HG03575 (cell line): Measurements from ENCODE around the gene SPTAN1.

ENCODE experiments used
- ATAC-seq: cut with Tn5 transposase; IDR thresholded peaks from one replicate; pipeline ENCODE4 v1.9.1; 2021; ENCODE audit not compliant: unreplicated experiment, insufficient number of reproducible peaks, low FRiP score; ENCODE audit errors: extremely low read depth

The SPTAN1 gene

DNA sequence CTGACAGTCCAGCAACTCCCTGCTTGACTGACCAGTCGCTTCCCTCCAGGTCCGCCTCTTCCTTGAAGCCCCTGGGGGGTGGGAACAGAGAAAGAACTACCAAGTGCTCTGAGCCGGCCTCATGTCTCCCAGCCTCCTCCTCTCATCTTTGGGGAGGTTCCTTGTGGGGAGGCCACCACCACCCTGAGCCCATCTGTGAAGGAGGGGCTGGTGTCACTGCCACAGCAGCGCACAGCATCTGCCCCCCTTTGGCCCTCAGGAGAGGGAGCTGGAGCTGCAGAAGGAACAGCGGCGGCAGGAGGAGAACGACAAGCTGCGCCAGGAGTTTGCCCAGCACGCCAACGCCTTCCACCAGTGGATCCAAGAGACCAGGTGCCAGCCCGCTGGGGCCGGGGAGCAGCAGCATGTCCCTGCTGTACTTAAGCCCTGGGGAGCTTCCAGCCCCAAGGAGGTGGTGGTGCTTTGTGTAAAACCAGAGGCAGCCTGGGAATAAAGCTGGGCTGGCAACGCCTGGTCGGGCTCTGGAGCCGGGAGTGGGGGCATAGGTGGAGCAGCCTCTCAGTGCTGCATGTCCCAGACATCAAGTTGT, 74.8 kb downstream of the SPTAN1 start:
- ATAC-seq: no peak

DNA sequence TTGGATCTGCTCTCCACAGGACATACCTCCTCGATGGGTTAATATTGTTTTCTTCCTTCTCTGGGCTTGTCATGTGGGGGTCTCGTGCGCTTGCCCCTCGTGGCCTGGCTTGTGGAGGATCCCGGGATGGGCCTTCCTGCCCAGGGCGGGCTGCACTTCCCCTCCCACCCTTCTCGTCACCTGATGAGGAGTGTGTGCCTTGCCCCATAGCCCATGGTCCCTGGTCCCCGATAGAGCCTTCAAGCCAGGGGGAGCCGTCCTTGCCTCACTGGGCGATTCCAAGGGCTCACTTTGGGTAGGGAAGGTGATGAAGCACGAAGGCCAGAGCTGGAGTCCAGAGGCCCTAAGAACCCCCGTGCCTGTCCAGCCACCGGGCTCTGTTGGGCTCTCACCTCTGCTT, 75.5 kb downstream of the SPTAN1 start:
- no peak for ATAC-seq

DNA sequence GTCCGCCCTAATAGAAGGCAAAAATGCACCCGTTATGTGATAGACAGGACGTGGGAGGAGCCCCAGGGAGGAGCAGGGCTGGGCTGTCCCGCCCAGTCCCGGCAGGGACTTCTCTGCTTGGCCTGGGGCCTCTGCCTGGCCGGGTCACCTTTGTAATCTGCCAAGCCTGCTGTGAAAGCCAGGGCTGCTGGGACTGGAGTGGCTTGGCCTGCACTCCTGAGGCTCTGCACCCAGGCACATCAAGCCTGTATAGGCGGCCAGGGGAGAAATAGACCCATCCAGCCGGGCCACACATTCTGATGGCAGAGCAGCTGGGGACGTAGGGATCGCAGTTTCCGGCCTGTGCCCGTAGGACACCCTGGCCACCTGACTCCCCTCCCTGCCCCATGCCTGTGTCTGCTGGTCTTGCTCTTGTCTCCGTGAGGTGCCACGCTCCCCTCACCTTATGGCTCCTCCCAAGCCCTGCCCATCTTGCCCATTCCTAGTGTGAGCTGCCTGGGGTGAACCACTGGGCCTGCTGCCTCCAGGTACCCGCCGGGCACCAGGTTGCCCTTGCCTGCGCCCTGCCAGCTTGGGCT, 76.2 kb downstream of the SPTAN1 start:
- ATAC-seq: no peak

DNA sequence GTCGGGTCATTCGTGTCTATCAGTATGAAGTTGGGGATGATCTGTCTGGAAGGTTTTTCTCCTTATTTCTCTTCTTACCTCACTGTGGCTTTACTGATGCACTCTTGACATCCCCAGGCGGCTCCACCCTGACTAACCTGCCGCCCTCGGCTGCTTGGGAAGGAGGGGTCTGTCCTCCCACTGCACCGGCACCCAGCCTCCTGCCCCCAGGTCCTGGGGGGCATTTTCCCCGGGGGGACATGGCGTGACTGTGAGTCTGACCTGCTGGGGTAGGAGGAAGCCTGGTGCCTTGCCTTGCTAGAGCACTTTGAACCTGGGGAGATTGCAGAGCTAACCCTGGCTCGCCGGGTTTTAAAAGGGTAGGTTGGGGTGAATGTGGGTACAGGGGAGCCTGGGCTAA, 76.7 kb downstream of the SPTAN1 start:
- no peak for ATAC-seq

DNA sequence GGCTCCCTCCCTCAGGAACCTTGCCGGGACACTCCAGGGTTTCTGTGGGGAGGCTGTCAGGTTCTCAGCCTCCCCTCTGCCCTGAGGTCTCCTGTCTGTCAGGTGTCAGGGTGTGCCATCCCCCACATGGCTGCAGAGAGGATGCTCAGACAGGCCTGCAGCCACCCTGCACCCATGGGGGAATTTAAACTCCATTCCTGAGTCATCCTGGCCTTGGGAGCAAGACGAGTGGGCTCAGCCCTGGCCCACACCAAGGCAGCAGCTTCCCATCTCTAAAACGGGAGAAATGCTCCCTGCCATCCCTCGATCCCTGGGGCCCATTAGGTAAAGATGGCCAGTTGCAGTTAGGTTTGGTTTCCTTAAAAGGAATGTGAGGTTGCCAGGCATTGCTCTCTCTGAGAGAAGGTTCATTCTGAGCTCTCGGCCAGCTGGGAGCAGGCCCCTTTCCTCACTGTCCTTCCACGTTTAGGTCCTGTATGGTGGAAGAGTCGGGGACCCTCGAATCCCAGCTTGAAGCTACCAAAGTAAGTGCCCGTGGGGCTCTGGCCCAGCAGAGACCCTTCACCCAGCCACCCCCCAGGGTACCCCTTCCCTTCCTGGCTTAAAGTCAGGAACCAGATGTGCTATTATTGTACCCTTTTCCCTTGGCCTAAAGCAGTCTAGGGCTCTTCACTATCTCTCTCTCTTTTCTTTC, 77.6 kb downstream of the SPTAN1 start:
- no peak for ATAC-seq

DNA sequence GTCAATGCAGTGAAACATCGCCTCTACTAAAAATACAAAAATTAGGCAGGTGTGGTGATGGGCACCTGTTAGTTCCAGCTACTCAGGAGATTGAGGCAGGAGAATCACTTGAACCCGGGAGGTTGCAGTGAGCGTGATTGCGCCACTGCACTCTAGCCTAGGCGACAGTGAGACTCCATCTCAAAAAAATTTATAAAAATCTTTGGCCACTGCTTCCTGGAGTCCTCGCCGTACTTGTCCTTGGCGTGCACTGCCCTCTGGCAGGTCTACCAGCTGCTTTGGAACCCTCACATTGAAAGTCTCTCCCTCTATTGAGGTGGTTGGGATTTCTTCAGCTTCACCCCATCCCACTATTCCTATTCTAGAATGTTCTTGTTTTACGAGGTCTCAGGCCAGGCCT, 79.2 kb downstream of the SPTAN1 start:
- ATAC-seq: no peak

DNA sequence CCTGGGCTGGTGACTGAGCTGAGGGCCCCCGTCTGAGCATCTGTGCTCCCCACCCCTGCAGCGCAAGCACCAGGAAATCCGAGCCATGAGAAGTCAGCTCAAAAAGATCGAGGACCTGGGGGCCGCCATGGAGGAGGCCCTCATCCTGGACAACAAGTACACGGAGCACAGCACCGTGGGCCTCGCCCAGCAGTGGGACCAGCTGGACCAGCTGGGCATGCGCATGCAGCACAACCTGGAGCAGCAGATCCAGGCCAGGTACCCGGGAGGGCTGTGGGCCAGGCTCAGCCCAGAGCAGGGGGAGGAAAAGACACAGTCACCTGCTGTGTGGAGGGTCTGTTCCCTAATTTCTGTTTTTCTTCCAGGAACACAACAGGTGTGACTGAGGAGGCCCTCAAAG, 79.7 kb downstream of the SPTAN1 start:
- ATAC-seq: no peak

DNA sequence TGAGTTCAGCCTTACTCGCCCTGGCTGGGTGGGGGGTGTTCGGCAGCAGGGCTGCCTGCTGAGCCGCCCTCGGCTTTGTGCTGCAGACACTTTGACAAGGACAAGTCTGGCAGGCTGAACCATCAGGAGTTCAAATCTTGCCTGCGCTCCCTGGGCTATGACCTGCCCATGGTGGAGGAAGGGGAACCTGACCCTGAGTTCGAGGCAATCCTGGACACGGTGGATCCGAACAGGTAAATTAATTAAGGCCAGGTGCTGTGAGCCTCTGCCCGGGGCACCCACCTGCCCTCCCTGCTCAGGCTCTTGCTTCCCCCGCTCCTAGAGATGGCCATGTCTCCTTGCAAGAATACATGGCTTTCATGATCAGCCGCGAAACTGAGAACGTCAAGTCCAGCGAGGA, 80.1 kb downstream of the SPTAN1 start:
- no peak for ATAC-seq

DNA sequence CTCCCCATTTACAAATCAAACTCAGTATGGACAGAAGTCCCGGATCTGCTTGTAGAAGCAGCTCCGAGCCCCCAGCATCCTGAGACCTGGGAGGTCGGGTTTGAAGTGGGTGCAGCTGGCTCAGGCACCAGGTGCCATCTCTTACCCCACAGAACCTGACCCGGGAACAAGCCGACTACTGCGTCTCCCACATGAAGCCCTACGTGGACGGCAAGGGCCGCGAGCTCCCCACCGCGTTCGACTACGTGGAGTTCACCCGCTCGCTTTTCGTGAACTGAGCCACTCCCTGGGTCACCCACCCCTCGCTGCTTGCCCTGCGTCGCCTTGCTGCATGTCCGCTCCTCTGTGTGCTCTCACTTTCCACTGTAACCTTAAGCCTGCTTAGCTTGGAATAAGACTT, 80.7 kb downstream of the SPTAN1 start:
- ATAC-seq: no peak

DNA sequence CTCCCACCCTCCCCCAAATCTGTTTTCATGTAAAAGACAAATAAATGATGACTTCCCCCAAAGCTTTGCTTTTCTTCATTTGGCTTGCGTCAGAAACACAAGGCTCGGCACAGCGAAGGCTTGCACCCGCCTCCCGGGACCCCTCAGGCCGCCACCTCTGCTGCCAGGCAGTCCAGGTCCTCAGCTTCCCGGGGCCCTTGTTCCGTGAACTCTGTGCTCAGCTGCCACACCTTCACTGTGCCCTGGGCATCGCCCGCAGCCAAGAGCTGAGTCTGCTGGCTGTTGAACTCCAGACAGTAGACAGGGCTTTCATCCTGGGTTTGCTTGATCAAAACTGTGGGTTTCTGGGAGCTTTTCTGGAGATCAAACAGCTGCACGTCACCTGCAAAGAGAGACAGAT, 81.2 kb downstream of the SPTAN1 start:
- no peak for ATAC-seq

DNA sequence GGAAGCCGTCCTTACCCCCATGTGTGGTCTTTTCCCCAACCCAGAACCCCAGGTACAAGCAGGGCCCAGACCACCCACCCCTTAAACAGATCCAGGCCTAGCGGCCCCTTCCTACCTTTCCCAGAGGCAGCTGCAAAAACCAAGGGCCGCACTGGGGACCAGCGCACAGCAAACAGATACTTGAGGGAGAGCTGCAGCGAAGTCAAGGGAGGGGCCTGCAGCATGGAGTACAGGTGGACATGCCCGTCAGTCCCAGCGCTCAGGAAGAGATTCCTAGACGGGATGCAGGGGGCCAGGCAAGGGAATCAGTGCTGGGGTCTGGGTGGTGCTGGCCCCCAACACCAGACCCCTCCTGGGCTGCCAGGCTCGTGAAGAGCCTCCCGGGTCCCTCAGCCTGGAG, 81.7 kb downstream of the SPTAN1 start:
- ATAC-seq: no peak

DNA sequence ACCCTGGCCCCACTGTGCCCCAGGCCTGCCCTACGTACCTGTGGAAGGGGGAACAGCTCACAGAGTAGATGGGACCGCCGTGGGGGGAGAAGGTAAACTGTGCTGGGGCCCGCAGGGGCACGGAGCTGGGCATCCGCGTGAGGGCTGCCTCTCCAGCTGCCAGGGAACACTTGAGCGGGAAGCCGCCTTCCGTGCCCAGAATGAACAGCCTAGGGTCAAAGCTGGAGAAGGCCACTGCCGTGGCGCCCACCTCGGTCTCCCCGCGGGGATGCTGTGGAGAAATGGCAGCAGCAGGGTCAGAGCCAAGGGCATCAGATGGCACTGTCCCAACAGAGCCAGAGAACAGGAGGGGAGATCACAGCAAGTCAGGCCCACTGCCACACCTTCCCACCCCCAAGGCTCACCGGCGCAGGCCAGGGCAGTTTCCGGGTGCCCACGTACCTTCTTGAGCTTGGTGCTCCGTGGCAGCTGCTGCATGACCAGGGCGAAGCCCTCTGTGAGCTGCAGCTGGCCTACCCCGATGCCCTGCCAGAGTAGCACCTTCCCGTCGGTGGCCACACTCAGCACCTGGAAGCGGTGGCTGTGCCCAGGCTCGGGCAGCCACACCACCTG, 82.4 kb downstream of the SPTAN1 start:
- no peak for ATAC-seq

DNA sequence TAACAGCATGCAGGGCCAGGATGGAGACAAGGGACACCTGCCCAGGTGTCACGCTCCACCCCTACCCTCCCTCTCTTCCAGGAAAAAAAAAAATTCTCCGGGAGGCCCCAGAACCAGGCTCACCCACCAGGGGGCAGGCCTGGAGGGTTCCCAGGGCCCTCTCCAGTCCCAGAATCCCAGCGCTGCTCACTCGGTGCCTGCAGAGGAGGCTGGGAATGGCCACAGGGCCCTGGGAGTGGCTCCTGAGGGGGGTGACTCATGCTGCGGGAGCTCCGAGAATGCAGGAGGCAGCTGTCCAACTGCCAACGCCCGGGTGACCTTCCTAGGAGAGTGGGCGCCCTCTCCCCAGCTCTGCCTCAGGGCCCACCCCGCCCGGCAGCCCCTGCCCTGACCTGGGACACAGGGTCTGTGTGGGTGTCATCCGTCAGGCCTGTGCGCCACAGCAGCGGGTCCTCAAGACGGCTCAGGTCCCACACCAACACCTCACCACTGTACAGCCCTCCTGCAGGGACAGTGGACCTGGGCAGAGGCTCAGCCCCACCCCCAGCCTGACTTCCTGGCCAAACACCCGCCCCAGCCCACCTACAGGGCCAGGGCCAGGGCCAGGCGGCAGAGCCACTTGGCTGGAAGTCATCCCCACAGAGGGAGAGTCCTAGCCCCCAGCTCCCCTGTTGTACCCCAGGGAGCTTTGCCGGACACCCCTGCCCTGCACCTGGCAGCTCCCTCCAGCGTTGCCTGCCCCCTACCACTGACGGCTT, 83.1 kb downstream of the SPTAN1 start:
- no peak for ATAC-seq

DNA sequence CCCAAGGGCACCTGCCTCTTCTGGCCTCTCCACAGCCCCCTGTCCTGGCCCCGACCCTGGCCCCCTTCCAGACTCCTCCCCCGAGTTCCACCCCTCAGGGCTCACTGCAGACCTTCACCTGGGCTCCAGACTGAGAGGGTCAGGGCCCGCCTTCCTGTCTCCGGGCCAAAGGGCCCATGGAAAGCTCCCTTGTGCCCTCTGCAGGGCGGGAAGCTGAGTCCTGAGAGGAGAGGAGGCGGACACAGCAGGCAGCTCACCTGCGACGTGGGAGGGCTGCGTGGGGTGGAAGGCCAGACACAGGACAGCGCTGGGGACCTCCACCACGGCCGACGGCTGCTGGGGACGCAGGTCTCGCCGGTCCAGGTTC, 83.6 kb downstream of the SPTAN1 start:
- no peak for ATAC-seq

DNA sequence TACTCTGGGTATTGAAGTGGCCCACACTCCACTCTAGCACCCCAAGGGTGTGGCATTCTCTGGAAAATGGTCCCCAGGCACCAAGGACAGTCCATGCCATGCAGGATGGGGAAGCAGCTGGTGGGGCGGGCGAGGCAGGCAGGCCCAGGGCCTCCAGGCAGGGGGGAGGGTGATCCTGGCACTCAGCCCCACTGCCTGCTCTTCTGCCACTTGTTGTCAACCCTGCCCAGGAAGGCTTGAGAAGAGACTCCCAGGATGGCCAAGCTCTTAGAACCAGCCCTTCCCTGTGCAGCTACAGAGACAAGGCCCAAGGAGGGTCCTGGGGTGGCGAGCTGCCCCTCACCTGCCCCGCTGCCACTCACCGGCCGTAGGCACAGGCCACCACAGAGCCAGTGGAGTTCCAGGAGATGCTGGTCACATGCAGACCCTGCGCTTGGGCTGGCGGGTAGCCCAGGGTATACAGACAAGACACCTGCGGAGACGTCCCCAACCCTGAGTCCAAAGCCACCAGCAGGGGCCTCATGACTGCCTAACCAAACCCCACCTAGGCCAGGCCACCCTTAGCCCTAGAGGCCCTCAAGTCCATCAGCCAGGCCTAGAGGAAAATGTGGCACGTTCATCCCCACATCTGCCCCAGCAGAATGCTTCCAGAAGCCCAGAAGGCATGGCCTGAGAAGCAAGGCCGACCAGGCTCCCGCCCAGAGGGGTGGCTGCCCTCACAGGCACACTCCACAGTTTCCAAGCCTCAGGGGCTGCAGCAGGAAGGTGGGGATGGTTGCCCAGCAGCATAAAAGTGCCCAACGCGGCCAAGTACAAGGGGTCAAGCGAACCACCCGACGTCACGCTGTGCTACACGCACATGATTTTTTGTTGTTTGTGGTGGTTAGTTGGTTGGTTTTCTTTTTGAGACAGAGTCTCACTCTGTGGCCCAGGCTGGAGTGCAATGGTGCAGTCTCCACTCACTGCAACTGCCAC, 84.5 kb downstream of the SPTAN1 start:
- ATAC-seq: no peak

DNA sequence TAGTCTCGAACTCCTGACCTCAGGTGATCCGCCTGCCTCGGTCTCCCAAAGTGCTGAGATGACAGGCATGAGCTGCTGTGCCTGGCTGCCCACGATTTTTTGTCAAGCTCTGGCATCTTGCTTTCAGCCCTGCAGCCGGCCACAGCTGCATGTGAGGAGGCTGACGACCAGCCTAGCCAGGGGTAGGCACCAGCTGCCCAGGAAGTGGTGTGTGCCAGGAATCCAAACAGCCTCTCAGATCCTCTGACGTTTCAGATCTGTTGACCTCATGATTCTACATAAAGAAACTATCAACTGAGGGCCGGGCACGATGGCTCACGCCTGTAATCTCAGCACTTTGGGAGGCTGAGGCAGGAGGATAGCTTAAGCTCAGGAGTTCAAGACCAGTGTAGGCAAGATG, 85.3 kb downstream of the SPTAN1 start:
- ATAC-seq: no peak

DNA sequence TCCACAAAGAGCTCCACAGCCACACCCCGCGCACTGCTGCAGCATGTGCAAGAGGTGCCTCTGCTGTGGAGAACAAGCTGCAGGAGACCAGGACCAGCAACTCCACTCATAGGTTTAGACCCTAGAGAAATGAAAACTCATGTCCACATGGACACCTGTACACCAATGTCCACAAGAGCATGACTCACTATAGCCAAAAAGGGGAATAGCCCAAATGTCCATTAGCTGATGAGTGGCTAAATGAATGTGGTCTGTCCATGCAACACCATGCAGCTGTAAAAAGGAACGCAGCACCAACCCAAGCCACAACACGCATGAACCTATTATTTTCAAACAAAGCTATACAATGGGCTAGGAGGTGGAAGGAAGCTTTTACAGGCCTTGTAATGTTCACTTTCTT, 86.2 kb downstream of the SPTAN1 start:
- ATAC-seq: no peak

DNA sequence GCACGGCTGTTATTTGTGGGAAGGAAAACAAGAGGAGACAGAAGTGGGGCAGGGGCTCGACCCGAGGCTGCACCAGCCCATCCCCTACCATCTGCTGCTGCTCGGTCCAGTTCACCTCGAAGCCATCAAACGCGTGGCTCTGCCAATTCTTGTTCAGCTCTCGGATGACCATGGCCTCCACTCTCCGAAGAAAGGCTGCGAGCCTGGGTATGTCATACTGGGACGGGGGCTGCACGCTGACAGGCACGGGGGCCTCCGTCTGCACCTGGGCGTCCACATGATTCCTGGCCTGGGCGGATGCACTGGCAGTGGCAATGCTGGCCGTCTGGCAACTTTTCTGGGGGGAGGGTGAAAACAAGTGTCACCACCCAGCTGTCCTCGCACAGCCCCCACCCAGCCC, 88.2 kb downstream of the SPTAN1 start:
- ATAC-seq: no peak
